Panc1 (cell line): ENCODE data around the gene CDYL.

Experiments used
- REST ChIP-seq, 2 experiments: IDR thresholded peaks; 2 replicates each; pipeline ENCODE4 v1.6.1; 2011 to 2012; ENCODE audit warnings: low read depth in 2 of 2, control low read depth in 1 of 2, low read length in 1 of 2, mild to moderate bottlenecking in 1 of 2, moderate library complexity in 1 of 2; ENCODE audit not compliant: insufficient read depth in 1 of 2
- TF ChIP-seq, protein P1 (sequence below): fragments of 450-650 bp; IDR thresholded peaks from 2 replicates; pipeline ENCODE4 v1.5.1; 2017; ENCODE audit warnings: mild to moderate bottlenecking

GRCh38 chr6:4924661-4925271 lies 148.6 kb downstream of the CDYL start:
- TF ChIP-seq, protein P1, sequence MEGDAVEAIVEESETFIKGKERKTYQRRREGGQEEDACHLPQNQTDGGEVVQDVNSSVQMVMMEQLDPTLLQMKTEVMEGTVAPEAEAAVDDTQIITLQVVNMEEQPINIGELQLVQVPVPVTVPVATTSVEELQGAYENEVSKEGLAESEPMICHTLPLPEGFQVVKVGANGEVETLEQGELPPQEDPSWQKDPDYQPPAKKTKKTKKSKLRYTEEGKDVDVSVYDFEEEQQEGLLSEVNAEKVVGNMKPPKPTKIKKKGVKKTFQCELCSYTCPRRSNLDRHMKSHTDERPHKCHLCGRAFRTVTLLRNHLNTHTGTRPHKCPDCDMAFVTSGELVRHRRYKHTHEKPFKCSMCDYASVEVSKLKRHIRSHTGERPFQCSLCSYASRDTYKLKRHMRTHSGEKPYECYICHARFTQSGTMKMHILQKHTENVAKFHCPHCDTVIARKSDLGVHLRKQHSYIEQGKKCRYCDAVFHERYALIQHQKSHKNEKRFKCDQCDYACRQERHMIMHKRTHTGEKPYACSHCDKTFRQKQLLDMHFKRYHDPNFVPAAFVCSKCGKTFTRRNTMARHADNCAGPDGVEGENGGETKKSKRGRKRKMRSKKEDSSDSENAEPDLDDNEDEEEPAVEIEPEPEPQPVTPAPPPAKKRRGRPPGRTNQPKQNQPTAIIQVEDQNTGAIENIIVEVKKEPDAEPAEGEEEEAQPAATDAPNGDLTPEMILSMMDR, result no peak
- TF ChIP-seq REST (IDR thresholded peaks at IDR 0.05; ENCODE audit: insufficient read depth in 1 of 2, low read depth in 2 of 2, low read length in 1 of 2), result no peak
